Osteoblast (primary cell): ENCODE measurements around the gene POLR2J. TPM values are rescaled to one million over a fixed set of nuclear protein-coding genes. Genes with fewer than 3 reads are reported as not detected.
A peak's percentile ranks its signal among the peaks of the same experiment; 100 is the strongest.

Source experiments
- DNase-seq: peaks from one replicate; pipeline ENCODE4 v3.0.0; 2011; ENCODE audit warnings: low spot score, mixed read lengths; ENCODE audit not compliant: insufficient read length; ENCODE audit errors: missing footprints
- H2AFZ ChIP-seq: 2 replicates; pipeline ENCODE4 v1.6.0; 2011; ENCODE audit warnings: mild to moderate bottlenecking, low read length
- H3K27ac ChIP-seq: 2 replicates; pipeline ENCODE4 v1.5.1; 2011; ENCODE audit warnings: mild to moderate bottlenecking, low read depth, low read length, moderate library complexity
- H3K27me3 ChIP-seq: 2 replicates; pipeline ENCODE4 v1.6.0; 2012; ENCODE audit warnings: mild to moderate bottlenecking, control low read depth, inconsistent platforms, low read length, moderate library complexity; ENCODE audit not compliant: insufficient read depth
- H3K36me3 ChIP-seq: 2 replicates; pipeline ENCODE4 v1.5.1; 2011; ENCODE audit warnings: mild to moderate bottlenecking, low read length, control low read depth, moderate library complexity; ENCODE audit not compliant: insufficient read depth
- H3K4me1 ChIP-seq: 2 replicates; pipeline ENCODE4 v1.5.1; 2011; ENCODE audit warnings: mild to moderate bottlenecking, low read length, control low read depth, moderate library complexity; ENCODE audit not compliant: insufficient read depth
- H3K4me2 ChIP-seq: 2 replicates; pipeline ENCODE4 v1.6.0; 2011; ENCODE audit warnings: mild to moderate bottlenecking, low read length; ENCODE audit not compliant: insufficient read depth
- H3K4me3 ChIP-seq: fragments of 200-600 bp; sonication (generic); 3 replicates; pipeline ENCODE4 v1.5.1; 2012; ENCODE audit warnings: mild to moderate bottlenecking, low read length, inconsistent platforms; ENCODE audit not compliant: insufficient read depth
- H3K79me2 ChIP-seq: 2 replicates; pipeline ENCODE4 v1.6.0; 2012; ENCODE audit warnings: mild to moderate bottlenecking, low read length, control low read depth, inconsistent platforms; ENCODE audit not compliant: insufficient read depth
- H3K9me3 ChIP-seq: 2 replicates; pipeline ENCODE4 v1.5.1; 2011; ENCODE audit warnings: low read depth, low read length, control low read depth
- H4K20me1 ChIP-seq: 2 replicates; pipeline ENCODE4 v1.6.0; 2012; ENCODE audit warnings: mild to moderate bottlenecking, low read length, control low read depth; ENCODE audit not compliant: insufficient read depth
- CTCF ChIP-seq: IDR thresholded peaks from 2 replicates; pipeline ENCODE4 v1.5.1; 2011; ENCODE audit warnings: mild to moderate bottlenecking, low read depth, low read length, moderate library complexity; ENCODE audit errors: extremely low read depth
- total RNA-seq: library from RNA; depleted of rRNA; stranded (reverse); fragments of >200 nt; gene quantifications from 2 replicates; pipeline ENCODE4 v1.2.3, GENCODE V29; 2012

Gene POLR2J
- total RNA-seq, 1 donor: 27.9 TPM

- H3K4me1 ChIP-seq: peaks cover 8% of the 10 kb centered on the region
- H2AFZ ChIP-seq: no peak overlapping the region
- DNase-seq: peak; percentile 72
- no peaks in the 10 kb centered on the region for H3K79me2 ChIP-seq
- no peaks in the 10 kb centered on the region for H3K9me3 ChIP-seq
- peaks cover 7% of the 10 kb centered on the region for H4K20me1 ChIP-seq
- no peak overlapping the region for H3K4me2 ChIP-seq
- no peaks in the 10 kb centered on the region for H3K27me3 ChIP-seq
- H3K36me3 ChIP-seq: peaks cover 12% of the 10 kb centered on the region
- H3K4me3 ChIP-seq: no peak overlapping the region
- no peak overlapping the region for H3K27ac ChIP-seq
- TF ChIP-seq CTCF: no peak
These were observed 24.3 kb downstream of the POLR2J start for GRCh38 chr7:102454468-102454867.

- Histone ChIP-seq H3K27ac (no peak overlapping the region), H3K4me1 (peaks cover 8% of the 10 kb centered on the region), H3K79me2 (no peaks in the 10 kb centered on the region), H3K9me3 (no peaks in the 10 kb centered on the region), H4K20me1 (peaks cover 7% of the 10 kb centered on the region), H3K4me2 (no peak overlapping the region), H2AFZ (no peak overlapping the region), H3K4me3 (no peak overlapping the region), H3K36me3 (peaks cover 10% of the 10 kb centered on the region), H3K27me3 (no peaks in the 10 kb centered on the region)
- TF ChIP-seq CTCF: no peak
- peak; percentile 79 for DNase-seq
These were observed 25.4 kb downstream of the POLR2J start for GRCh38 chr7:102453319-102453718.

GRCh38 chr7:102452451-102452850 is 26.3 kb downstream of the POLR2J start:
- Histone ChIP-seq H3K4me2 (no peak overlapping the region), H3K4me1 (peaks cover 8% of the 10 kb centered on the region), H3K4me3 (no peak overlapping the region), H2AFZ (no peak overlapping the region), H4K20me1 (peaks cover 10% of the 10 kb centered on the region), H3K79me2 (no peaks in the 10 kb centered on the region), H3K9me3 (no peaks in the 10 kb centered on the region), H3K36me3 (peaks cover 13% of the 10 kb centered on the region), H3K27ac (no peak overlapping the region), H3K27me3 (no peaks in the 10 kb centered on the region)
- DNase-seq: no peak
- TF ChIP-seq CTCF: no peak

- Histone ChIP-seq H3K36me3 (peaks cover 10% of the 10 kb centered on the region), H3K4me1 (peaks cover 8% of the 10 kb centered on the region), H3K4me3 (no peak overlapping the region), H3K4me2 (peak overlapping the region; percentile 56), H4K20me1 (peaks cover 10% of the 10 kb centered on the region), H3K9me3 (no peaks in the 10 kb centered on the region), H3K79me2 (no peaks in the 10 kb centered on the region), H3K27ac (no peak overlapping the region), H3K27me3 (no peaks in the 10 kb centered on the region), H2AFZ (no peak overlapping the region)
- DNase-seq: peak; percentile 86
- no peak for TF ChIP-seq CTCF
These were observed 27.2 kb downstream of the POLR2J start for GRCh38 chr7:102451371-102452054.
